ENCODE data around the gene CHCHD6.

Gene CHCHD6

DNA sequence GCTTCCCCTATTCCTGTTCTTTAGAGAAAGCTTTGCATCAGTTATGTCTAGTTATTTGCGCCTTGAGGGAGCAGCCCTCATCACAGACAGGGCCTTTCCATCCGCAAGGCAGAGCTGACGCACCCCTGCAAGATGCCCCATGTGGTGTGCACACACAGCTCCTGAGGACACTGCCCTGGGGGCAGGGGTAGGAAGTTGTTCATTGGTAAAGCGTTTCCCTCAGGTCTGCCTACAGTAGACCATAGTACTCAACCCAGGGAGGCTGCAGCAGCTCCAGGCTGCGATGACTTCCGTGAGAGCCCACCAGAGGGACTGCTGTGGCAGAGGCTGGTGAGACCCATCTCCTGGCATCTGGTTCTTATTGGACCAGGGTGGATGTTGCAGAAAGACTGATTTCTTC, 223.8 kb downstream of the CHCHD6 start:
- Histone ChIP-seq H2AK5ac (ENCODE audit: low read depth, low read length) (no peak overlapping the region), H3K18ac (ENCODE audit: low read length) (peak overlapping the region; percentile 54), H3K27me3 (ENCODE audit: control insufficient read depth in 3 of 3, insufficient read depth in 3 of 3, low read depth in 1 of 3, low read length in 3 of 3) (no peaks in the 10 kb centered on the region), H3K14ac (ENCODE audit: low read length) (no peak overlapping the region), H4K8ac (ENCODE audit: low read depth, low read length) (no peak overlapping the region), H4K91ac (ENCODE audit: low read depth, low read length, poor library complexity) (no peak overlapping the region), H3K4ac (ENCODE audit: low read length) (no peak overlapping the region), H2BK12ac (ENCODE audit: low read length) (no peak overlapping the region), H2BK120ac (ENCODE audit: low read depth, low read length) (no peak overlapping the region), H3K9me3 (replicated peaks in 1 of 2; ENCODE audit: control insufficient read depth in 2 of 2, insufficient read depth in 1 of 2, low read depth in 1 of 2, low read length in 2 of 2) (no peaks in the 10 kb centered on the region), H2BK5ac (ENCODE audit: low read length) (no peak overlapping the region), H3K79me1 (ENCODE audit: low read depth, low read length) (peaks cover 3% of the 10 kb centered on the region), H3K36me3 (replicated peaks in 1 of 2; ENCODE audit: control insufficient read depth in 2 of 2, insufficient read depth in 2 of 2, low read length in 2 of 2) (no peaks in the 10 kb centered on the region), H3K9ac (ENCODE audit: low read depth, low read length, poor library complexity) (no peak overlapping the region), H3K4me2 (ENCODE audit: insufficient read depth, low read length, poor library complexity, severe bottlenecking) (no peak overlapping the region), H2BK15ac (ENCODE audit: low read length) (no peak overlapping the region), H3K27ac (replicated peaks; ENCODE audit: low read length) (no peak overlapping the region), H2AFZ (ENCODE audit: low read length) (no peak overlapping the region), H3K23ac (ENCODE audit: low read depth, low read length, poor library complexity) (no peak overlapping the region), H3K4me1 (ENCODE audit: control insufficient read depth in 2 of 2, insufficient read depth in 1 of 2, low read depth in 1 of 2, low read length in 2 of 2) (peaks cover 3 to 12% of the 10 kb centered on the region in 2 donors), H3K4me3 (ENCODE audit: low read length in 2 of 2) (no peak overlapping the region)
- no peak for DNase-seq (ENCODE audit: low spot score)
- WGBS, 2 donors (ENCODE audit: extremely low coverage in 2 of 2, insufficient read length in 2 of 2, insufficient replicate concordance in 1 of 2) = no CpG with 5 or more reads among the region's 6 CpGs

DNA sequence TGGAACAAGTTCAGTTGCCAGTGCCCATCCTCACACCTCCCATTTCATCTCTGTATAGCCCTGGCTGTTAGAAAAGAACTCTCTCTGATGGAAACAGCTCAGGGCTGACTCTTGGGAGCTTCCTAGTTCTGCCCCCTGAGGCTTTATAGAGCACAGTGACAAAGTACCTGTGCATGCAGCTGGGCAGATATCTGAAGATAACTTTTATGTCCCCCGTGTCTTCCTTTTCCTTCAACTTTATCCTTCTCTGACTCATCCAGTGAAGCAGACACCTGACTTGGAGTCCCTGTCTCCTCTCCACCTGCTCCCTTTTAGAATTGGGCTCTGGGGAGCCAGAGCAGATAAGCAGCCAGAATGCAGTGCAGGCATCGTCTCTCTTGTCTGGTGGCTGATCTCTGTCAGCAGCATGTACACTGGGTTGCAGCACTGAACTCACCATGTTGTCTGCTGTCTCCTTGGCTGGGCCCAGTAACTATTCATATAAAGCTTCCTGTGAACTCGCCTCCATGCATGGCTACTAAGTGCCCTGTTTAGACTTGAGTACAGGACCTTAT, 225.0 kb downstream of the CHCHD6 start:
- no peak overlapping the region for H2BK5ac ChIP-seq (ENCODE audit: low read length)
- H3K4me1 ChIP-seq (ENCODE audit: control insufficient read depth in 2 of 2, insufficient read depth in 1 of 2, low read depth in 1 of 2, low read length in 2 of 2) = peaks cover 6 to 15% of the 10 kb centered on the region in 2 donors
- no peaks in the 10 kb centered on the region for H3K27me3 ChIP-seq (ENCODE audit: control insufficient read depth in 3 of 3, insufficient read depth in 3 of 3, low read depth in 1 of 3, low read length in 3 of 3)
- no peak overlapping the region for H2BK15ac ChIP-seq (ENCODE audit: low read length)
- no peak overlapping the region for H3K14ac ChIP-seq (ENCODE audit: low read length)
- DNase-seq (ENCODE audit: low spot score) = no peak
- no peak overlapping the region for H3K9ac ChIP-seq (ENCODE audit: low read depth, low read length, poor library complexity)
- H3K79me1 ChIP-seq (ENCODE audit: low read depth, low read length) = peaks cover 3% of the 10 kb centered on the region
- H2BK120ac ChIP-seq (ENCODE audit: low read depth, low read length) = no peak overlapping the region
- no peak overlapping the region for H4K91ac ChIP-seq (ENCODE audit: low read depth, low read length, poor library complexity)
- H3K9me3 ChIP-seq (replicated peaks in 1 of 2; ENCODE audit: control insufficient read depth in 2 of 2, insufficient read depth in 1 of 2, low read depth in 1 of 2, low read length in 2 of 2) = no peaks in the 10 kb centered on the region
- no peak overlapping the region for H3K23ac ChIP-seq (ENCODE audit: low read depth, low read length, poor library complexity)
- H2AFZ ChIP-seq (ENCODE audit: low read length) = no peak overlapping the region
- no peak overlapping the region for H3K4me2 ChIP-seq (ENCODE audit: insufficient read depth, low read length, poor library complexity, severe bottlenecking)
- H4K8ac ChIP-seq (ENCODE audit: low read depth, low read length) = no peak overlapping the region
- H3K4me3 ChIP-seq (ENCODE audit: low read length in 2 of 2) = no peak overlapping the region
- H3K36me3 ChIP-seq (replicated peaks in 1 of 2; ENCODE audit: control insufficient read depth in 2 of 2, insufficient read depth in 2 of 2, low read length in 2 of 2) = no peaks in the 10 kb centered on the region
- WGBS, 2 donors (ENCODE audit: extremely low coverage in 2 of 2, insufficient read length in 2 of 2, insufficient replicate concordance in 1 of 2) = no CpG with 5 or more reads among the region's 3 CpGs
- no peak overlapping the region for H2AK5ac ChIP-seq (ENCODE audit: low read depth, low read length)
- no peak overlapping the region for H3K4ac ChIP-seq (ENCODE audit: low read length)
- H3K27ac ChIP-seq (replicated peaks; ENCODE audit: low read length) = no peak overlapping the region
- no peak overlapping the region for H3K18ac ChIP-seq (ENCODE audit: low read length)
- H2BK12ac ChIP-seq (ENCODE audit: low read length) = no peak overlapping the region

DNA sequence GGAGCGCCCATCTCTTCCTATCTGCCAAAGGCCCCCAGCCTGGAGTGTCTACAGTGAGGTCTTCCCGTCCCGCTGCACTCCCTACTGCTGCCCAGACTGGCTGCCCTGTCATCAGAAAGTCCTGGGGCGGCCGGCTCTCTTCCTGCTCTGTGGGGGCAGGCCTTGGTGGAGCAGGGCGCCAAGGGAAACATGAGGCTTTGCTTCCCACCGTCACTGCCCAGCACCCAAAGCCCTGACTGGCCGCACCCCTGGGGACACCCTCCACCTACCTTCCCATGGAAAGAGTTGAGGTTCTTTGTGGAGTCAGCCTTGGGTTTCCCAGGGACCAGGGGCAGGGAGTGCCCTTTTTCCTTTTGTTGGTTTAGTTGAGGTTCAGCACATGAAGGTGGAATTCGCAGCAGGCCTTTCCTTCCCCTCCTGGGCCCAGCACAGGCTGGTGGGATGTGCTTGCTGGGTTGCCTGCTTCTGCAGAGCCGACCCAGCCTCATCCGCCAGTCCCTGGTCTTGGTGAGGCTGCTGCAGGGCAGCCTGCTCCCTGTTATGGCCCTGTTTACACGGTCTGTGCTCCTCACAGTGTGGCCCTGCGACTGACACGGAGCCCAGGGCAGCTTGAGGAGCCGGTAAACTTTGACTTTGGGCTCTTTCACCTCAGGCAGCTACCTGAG, 227.0 kb downstream of the CHCHD6 start:
- no peaks in the 10 kb centered on the region for H3K9me3 ChIP-seq (replicated peaks in 1 of 2; ENCODE audit: control insufficient read depth in 2 of 2, insufficient read depth in 1 of 2, low read depth in 1 of 2, low read length in 2 of 2)
- H3K4me3 ChIP-seq (ENCODE audit: low read length in 2 of 2) = no peak overlapping the region
- no peak overlapping the region for H4K91ac ChIP-seq (ENCODE audit: low read depth, low read length, poor library complexity)
- H3K9ac ChIP-seq (ENCODE audit: low read depth, low read length, poor library complexity) = no peak overlapping the region
- H2AFZ ChIP-seq (ENCODE audit: low read length) = no peak overlapping the region
- no peak overlapping the region for H3K23ac ChIP-seq (ENCODE audit: low read depth, low read length, poor library complexity)
- H3K27ac ChIP-seq (replicated peaks; ENCODE audit: low read length) = no peak overlapping the region
- peaks cover 3% of the 10 kb centered on the region for H3K79me1 ChIP-seq (ENCODE audit: low read depth, low read length)
- H3K36me3 ChIP-seq (replicated peaks in 1 of 2; ENCODE audit: control insufficient read depth in 2 of 2, insufficient read depth in 2 of 2, low read length in 2 of 2) = no peaks in the 10 kb centered on the region
- no peak overlapping the region for H2BK120ac ChIP-seq (ENCODE audit: low read depth, low read length)
- H3K4ac ChIP-seq (ENCODE audit: low read length) = no peak overlapping the region
- H3K4me1 ChIP-seq (ENCODE audit: control insufficient read depth in 2 of 2, insufficient read depth in 1 of 2, low read depth in 1 of 2, low read length in 2 of 2) = peaks cover 15 to 21% of the 10 kb centered on the region in 2 donors
- H3K27me3 ChIP-seq (ENCODE audit: control insufficient read depth in 3 of 3, insufficient read depth in 3 of 3, low read depth in 1 of 3, low read length in 3 of 3) = no peaks in the 10 kb centered on the region
- H3K14ac ChIP-seq (ENCODE audit: low read length) = no peak overlapping the region
- peak overlapping the region; percentile 20 for H3K18ac ChIP-seq (ENCODE audit: low read length)
- H2BK12ac ChIP-seq (ENCODE audit: low read length) = no peak overlapping the region
- H3K4me2 ChIP-seq (ENCODE audit: insufficient read depth, low read length, poor library complexity, severe bottlenecking) = no peak overlapping the region
- no CpG with 5 or more reads among the region's 15 CpGs for WGBS, 2 donors (ENCODE audit: extremely low coverage in 2 of 2, insufficient read length in 2 of 2, insufficient replicate concordance in 1 of 2)
- H4K8ac ChIP-seq (ENCODE audit: low read depth, low read length) = no peak overlapping the region
- no peak overlapping the region for H2BK5ac ChIP-seq (ENCODE audit: low read length)
- H2AK5ac ChIP-seq (ENCODE audit: low read depth, low read length) = no peak overlapping the region
- no peak overlapping the region for H2BK15ac ChIP-seq (ENCODE audit: low read length)
- DNase-seq (ENCODE audit: low spot score) = no peak

DNA sequence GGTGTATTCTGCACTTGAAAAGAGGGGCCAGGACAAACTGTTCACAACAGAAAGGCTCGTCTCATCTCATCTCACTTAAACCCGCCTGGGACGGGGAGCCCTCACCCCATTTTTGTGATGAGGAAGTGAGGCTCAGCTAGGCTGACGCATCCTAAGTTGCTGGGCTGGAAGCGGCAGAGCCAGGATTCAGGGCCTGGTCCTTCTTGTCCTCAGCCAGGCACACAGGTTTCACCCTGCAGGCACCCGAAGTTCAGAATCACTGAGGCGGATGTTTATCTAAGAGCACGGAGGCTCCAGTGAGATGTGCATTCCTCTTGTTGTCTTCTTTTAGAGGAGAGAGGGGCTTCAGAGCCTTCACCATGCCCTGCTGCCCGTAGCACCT, 227.8 kb downstream of the CHCHD6 start:
- Histone ChIP-seq H2AFZ (ENCODE audit: low read length) (no peak overlapping the region), H3K23ac (ENCODE audit: low read depth, low read length, poor library complexity) (no peak overlapping the region), H4K8ac (ENCODE audit: low read depth, low read length) (no peak overlapping the region), H3K4me2 (ENCODE audit: insufficient read depth, low read length, poor library complexity, severe bottlenecking) (no peak overlapping the region), H3K14ac (ENCODE audit: low read length) (no peak overlapping the region), H2BK15ac (ENCODE audit: low read length) (no peak overlapping the region), H3K36me3 (replicated peaks in 1 of 2; ENCODE audit: control insufficient read depth in 2 of 2, insufficient read depth in 2 of 2, low read length in 2 of 2) (no peaks in the 10 kb centered on the region), H2AK5ac (ENCODE audit: low read depth, low read length) (no peak overlapping the region), H2BK5ac (ENCODE audit: low read length) (no peak overlapping the region), H3K18ac (ENCODE audit: low read length) (no peak overlapping the region), H3K27ac (replicated peaks; ENCODE audit: low read length) (no peak overlapping the region), H4K91ac (ENCODE audit: low read depth, low read length, poor library complexity) (no peak overlapping the region), H3K9me3 (replicated peaks in 1 of 2; ENCODE audit: control insufficient read depth in 2 of 2, insufficient read depth in 1 of 2, low read depth in 1 of 2, low read length in 2 of 2) (no peaks in the 10 kb centered on the region), H3K79me1 (ENCODE audit: low read depth, low read length) (peaks cover 3% of the 10 kb centered on the region), H3K9ac (ENCODE audit: low read depth, low read length, poor library complexity) (no peak overlapping the region), H3K4me3 (ENCODE audit: low read length in 2 of 2) (no peak overlapping the region), H2BK12ac (ENCODE audit: low read length) (peak overlapping the region; percentile 59), H3K27me3 (ENCODE audit: control insufficient read depth in 3 of 3, insufficient read depth in 3 of 3, low read depth in 1 of 3, low read length in 3 of 3) (no peaks in the 10 kb centered on the region), H3K4me1 (ENCODE audit: control insufficient read depth in 2 of 2, insufficient read depth in 1 of 2, low read depth in 1 of 2, low read length in 2 of 2) (peaks cover 15 to 21% of the 10 kb centered on the region in 2 donors), H3K4ac (ENCODE audit: low read length) (no peak overlapping the region), H2BK120ac (ENCODE audit: low read depth, low read length) (no peak overlapping the region)
- DNase-seq (ENCODE audit: low spot score) = no peak
- no CpG with 5 or more reads among the region's 9 CpGs for WGBS, 2 donors (ENCODE audit: extremely low coverage in 2 of 2, insufficient read length in 2 of 2, insufficient replicate concordance in 1 of 2)
